ENCODE data around the gene NAV3. TPM values are rescaled to one million over a fixed set of nuclear protein-coding genes. Genes with fewer than 3 reads are reported as not detected.

NAV3 gene
- total and polyA plus RNA-seq, 2 of the 4 experiments (the other 2 are of a cell fraction) = 25.5 to 106 TPM

DNA sequence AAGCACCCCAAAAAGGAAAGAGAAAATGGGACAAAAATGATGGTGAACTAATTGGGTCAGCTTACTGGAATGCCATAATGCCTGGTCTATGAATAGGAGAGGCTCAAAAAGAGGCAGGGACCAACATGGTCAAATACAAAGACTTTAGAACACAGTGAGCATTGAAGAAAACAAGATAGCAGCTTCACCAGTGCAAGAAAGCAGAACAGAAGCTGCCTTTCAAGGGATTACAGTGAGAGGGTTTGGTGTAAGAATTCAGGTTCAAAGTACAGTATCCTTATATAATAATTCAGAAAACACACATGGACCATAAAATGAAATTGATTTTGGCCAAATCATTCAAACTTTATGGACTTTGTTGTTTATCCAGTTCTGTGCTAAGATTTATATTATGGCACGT is 162.1 kb downstream of the NAV3 start:
- Histone ChIP-seq H4K20me1 (ENCODE audit: insufficient read depth, low read length) (no peaks in the 10 kb centered on the region; the same call in none of the 2 replicates), H4K5ac (ENCODE audit: low read depth, low read length) (no peak overlapping the region), H2BK120ac (ENCODE audit: low read depth, low read length) (no peak overlapping the region), H4K91ac (ENCODE audit: insufficient read depth, low read depth, low read length) (no peak overlapping the region), H3K9me1 (ENCODE audit: insufficient read depth, low read length) (peaks cover 3% of the 10 kb centered on the region; the same call in 1 of the 2 replicates), H2AK9ac (replicated peaks; ENCODE audit: low read depth, low read length, poor library complexity) (no peak overlapping the region), H3K4ac (ENCODE audit: low read depth, low read length) (no peak overlapping the region), H2BK15ac (ENCODE audit: low read depth, low read length) (no peak overlapping the region), H2BK5ac (ENCODE audit: low read depth, low read length, poor library complexity, severe bottlenecking) (no peak overlapping the region), H3K79me1 (ENCODE audit: low read depth in 1 of 2, low read length in 2 of 2) (peaks cover 11 to 35% of the 10 kb centered on the region in 2 experiments), H3K27ac (ENCODE audit: insufficient read depth, low read length) (no peak overlapping the region), H2BK20ac (ENCODE audit: low read depth, low read length) (no peak overlapping the region), H3K23ac (ENCODE audit: low read depth, low read length) (no peak overlapping the region), H3K36me3 (ENCODE audit: control insufficient read depth, insufficient read depth, low read length) (peaks cover 1% of the 10 kb centered on the region; the same call in 1 of the 2 replicates), H3K56ac (ENCODE audit: extremely low read depth, insufficient read depth, low read length) (no peak overlapping the region), H3K9me3 (ENCODE audit: control insufficient read depth, insufficient read depth, low read length) (peaks cover 4% of the 10 kb centered on the region; the same call in 1 of the 2 replicates), H4K8ac (ENCODE audit: low read depth in 2 of 2, low read length in 2 of 2) (no peak overlapping the region), H3K27me3 (ENCODE audit: control insufficient read depth, insufficient read depth, low read length) (no peaks in the 10 kb centered on the region), H3K4me1 (ENCODE audit: control insufficient read depth, insufficient read depth, low read length) (no peaks in the 10 kb centered on the region; the same call in 1 of the 2 replicates), H3K14ac (replicated peaks; ENCODE audit: low read depth, low read length) (no peak overlapping the region), H3K4me2 (ENCODE audit: low read depth, low read length) (no peak overlapping the region), H2AK5ac (ENCODE audit: low read depth, low read length) (no peak overlapping the region), H3K9ac (ENCODE audit: low read depth, low read length) (no peak overlapping the region), H2AFZ (replicated peaks; ENCODE audit: low read length, poor library complexity) (no peak overlapping the region), H3K18ac (ENCODE audit: low read depth, low read length) (no peak overlapping the region), H3K4me3 (ENCODE audit: insufficient read depth, low read depth, low read length) (no peak overlapping the region)
- ChIA-PET POLR2A (ENCODE audit: unreplicated experiment) (no interaction called here), CTCF (no interaction called here)
- TF ChIP-seq, protein P1, sequence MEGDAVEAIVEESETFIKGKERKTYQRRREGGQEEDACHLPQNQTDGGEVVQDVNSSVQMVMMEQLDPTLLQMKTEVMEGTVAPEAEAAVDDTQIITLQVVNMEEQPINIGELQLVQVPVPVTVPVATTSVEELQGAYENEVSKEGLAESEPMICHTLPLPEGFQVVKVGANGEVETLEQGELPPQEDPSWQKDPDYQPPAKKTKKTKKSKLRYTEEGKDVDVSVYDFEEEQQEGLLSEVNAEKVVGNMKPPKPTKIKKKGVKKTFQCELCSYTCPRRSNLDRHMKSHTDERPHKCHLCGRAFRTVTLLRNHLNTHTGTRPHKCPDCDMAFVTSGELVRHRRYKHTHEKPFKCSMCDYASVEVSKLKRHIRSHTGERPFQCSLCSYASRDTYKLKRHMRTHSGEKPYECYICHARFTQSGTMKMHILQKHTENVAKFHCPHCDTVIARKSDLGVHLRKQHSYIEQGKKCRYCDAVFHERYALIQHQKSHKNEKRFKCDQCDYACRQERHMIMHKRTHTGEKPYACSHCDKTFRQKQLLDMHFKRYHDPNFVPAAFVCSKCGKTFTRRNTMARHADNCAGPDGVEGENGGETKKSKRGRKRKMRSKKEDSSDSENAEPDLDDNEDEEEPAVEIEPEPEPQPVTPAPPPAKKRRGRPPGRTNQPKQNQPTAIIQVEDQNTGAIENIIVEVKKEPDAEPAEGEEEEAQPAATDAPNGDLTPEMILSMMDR (conservative IDR thresholded peaks at IDR 0.05; ENCODE audit: low read depth, low read length) = no peak
- TF ChIP-seq SMC3 (IDR thresholded peaks at IDR 0.05; ENCODE audit: low read depth, low read length) (no peak), NFE2L2 (IDR thresholded peaks at IDR 0.05; ENCODE audit: low read depth, low read length) (no peak), CHD1 (IDR thresholded peaks at IDR 0.05; ENCODE audit: low read depth, low read length) (no peak)
- no TSS peak for BruUV-seq (replicated peaks)
- ATAC-seq (ENCODE audit: low read depth) (no peak), DNase-seq (no peak)
- dilution Hi-C loops (cut with HindIII; ENCODE audit: low sequenced_read_pairs, unreplicated experiment) = no loop called here
- WGBS, 2 experiments (ENCODE audit: extremely low coverage in 2 of 2, insufficient read length in 1 of 2) = no CpG with 5 or more reads among the region's 1 CpG
- intact Hi-C loops (cut with micrococcal nuclease) = no loop called here
- in situ Hi-C loops (cut with MboI; ENCODE audit: low sequenced_read_pairs) = no loop called here

Data from IMR-90 (cell line).